Neuronal stem cell (in vitro differentiated cells): ENCODE data around the gene PRKCE.

Experiments
- DNase-seq: peaks from one replicate; pipeline ENCODE4 v3.0.0-alpha.2; 2013; ENCODE audit warnings: low spot score
- H2AFZ ChIP-seq: one replicate; pipeline ENCODE4 v1.6.1; 2013; ENCODE audit warnings: mild to moderate bottlenecking, low read length, inconsistent platforms
- H2AK5ac ChIP-seq: 2 replicates; pipeline ENCODE4 v1.6.1; 2013; ENCODE audit warnings: low read depth, mild to moderate bottlenecking, inconsistent platforms, low read length, moderate library complexity, mixed read lengths
- H2BK120ac ChIP-seq: 2 replicates; pipeline ENCODE4 v1.6.1; 2013; ENCODE audit warnings: low read depth, mild to moderate bottlenecking, inconsistent platforms, low read length, moderate library complexity, mixed read lengths
- H2BK12ac ChIP-seq: one replicate; pipeline ENCODE4 v1.6.1; 2013; ENCODE audit warnings: low read length, inconsistent platforms
- H2BK15ac ChIP-seq: 2 replicates; pipeline ENCODE4 v1.6.1; 2013; ENCODE audit warnings: mild to moderate bottlenecking, low read length, inconsistent platforms, mixed read lengths
- H2BK5ac ChIP-seq: one replicate; pipeline ENCODE4 v1.6.1; 2013; ENCODE audit warnings: inconsistent platforms, mild to moderate bottlenecking, low read length, moderate library complexity
- H3K14ac ChIP-seq: one replicate; pipeline ENCODE4 v1.6.1; 2013; ENCODE audit warnings: low read length, inconsistent platforms
- H3K18ac ChIP-seq: 2 replicates; pipeline ENCODE4 v1.6.1; 2013; ENCODE audit warnings: low read length, inconsistent platforms
- H3K23ac ChIP-seq: 2 replicates; pipeline ENCODE4 v1.6.1; 2013; ENCODE audit warnings: low read depth, mild to moderate bottlenecking, mixed read lengths, low read length, inconsistent platforms; ENCODE audit not compliant: poor library complexity
- H3K27ac ChIP-seq: replicated peaks from 3 replicates; pipeline ENCODE4 v1.5.1; 2013; ENCODE audit warnings: low read length, inconsistent platforms
- H3K27me3 ChIP-seq, 3 experiments: 2 replicates each; pipeline ENCODE4 v1.6.1; 2013; ENCODE audit warnings: low read length in 3 of 3, mild to moderate bottlenecking in 2 of 3, inconsistent platforms in 1 of 3, low read depth in 1 of 3, mixed read lengths in 1 of 3, moderate library complexity in 1 of 3; ENCODE audit not compliant: control insufficient read depth in 3 of 3, insufficient read depth in 3 of 3
- H3K36me3 ChIP-seq, 2 donors: replicated peaks in 1 of 2; 2 replicates each; pipeline ENCODE4 v1.6.1; 2013; ENCODE audit warnings: low read length in 2 of 2; ENCODE audit not compliant: control insufficient read depth in 2 of 2, insufficient read depth in 2 of 2
- H3K4ac ChIP-seq: 2 replicates; pipeline ENCODE4 v1.6.1; 2013; ENCODE audit warnings: inconsistent platforms, mild to moderate bottlenecking, low read length, moderate library complexity
- H3K4me1 ChIP-seq, 2 donors: 1 replicate in 1 of 2; 2 replicates in 1 of 2; pipeline ENCODE4 v1.6.1; 2013; ENCODE audit warnings: low read length in 2 of 2, low read depth in 1 of 2; ENCODE audit not compliant: control insufficient read depth in 2 of 2, insufficient read depth in 1 of 2
- H3K4me2 ChIP-seq: one replicate; pipeline ENCODE4 v1.6.1; 2013; ENCODE audit warnings: mild to moderate bottlenecking, low read length, inconsistent platforms; ENCODE audit not compliant: insufficient read depth, poor library complexity, severe bottlenecking
- H3K4me3 ChIP-seq, 2 donors: 2 replicates each; pipeline ENCODE4 v1.5.1; 2013; ENCODE audit warnings: low read length in 2 of 2, mild to moderate bottlenecking in 2 of 2, inconsistent platforms in 1 of 2, moderate library complexity in 1 of 2
- H3K79me1 ChIP-seq: one replicate; pipeline ENCODE4 v1.6.1; 2013; ENCODE audit warnings: low read depth, mild to moderate bottlenecking, inconsistent platforms, low read length, moderate library complexity
- H3K9ac ChIP-seq: one replicate; pipeline ENCODE4 v1.6.1; 2013; ENCODE audit warnings: mild to moderate bottlenecking, low read depth, low read length, inconsistent platforms; ENCODE audit not compliant: poor library complexity
- H3K9me3 ChIP-seq, 2 donors: replicated peaks in 1 of 2; 2 replicates each; pipeline versions ENCODE3 to v1.6.1; 2013; ENCODE audit warnings: low read length in 2 of 2, mild to moderate bottlenecking in 2 of 2, inconsistent platforms in 1 of 2, low read depth in 1 of 2, mixed read lengths in 1 of 2, moderate library complexity in 1 of 2; ENCODE audit not compliant: control insufficient read depth in 2 of 2, insufficient read depth in 1 of 2
- H4K8ac ChIP-seq: one replicate; pipeline ENCODE4 v1.6.1; 2013; ENCODE audit warnings: low read depth, mild to moderate bottlenecking, inconsistent platforms, low read length, moderate library complexity
- H4K91ac ChIP-seq: one replicate; pipeline ENCODE4 v1.6.1; 2013; ENCODE audit warnings: low read length, low read depth, mild to moderate bottlenecking, inconsistent platforms; ENCODE audit not compliant: poor library complexity
- WGBS, 2 donors: extraction: QIAGEN DNeasy Blood & Tissue Kit; methylation state at CpG; one replicate each; pipeline ENCODE4 v1.1.7; 2013; ENCODE audit warnings: missing lambda C conversion rate in 2 of 2, mixed read lengths in 1 of 2; ENCODE audit not compliant: insufficient read length in 2 of 2, insufficient replicate concordance in 1 of 2; ENCODE audit errors: extremely low coverage in 2 of 2; 5-methylcytosine and 5-hydroxymethylcytosine counted together

Gene PRKCE

GRCh38 chr2:45748239-45748638, 96.8 kb downstream of the PRKCE start:
- H3K27ac ChIP-seq: no peak overlapping the region
- no peak for DNase-seq
- peaks cover 2 to 9% of the 10 kb centered on the region in 2 donors for H3K9me3 ChIP-seq
- H2AFZ ChIP-seq: no peak overlapping the region
- no peak overlapping the region for H3K14ac ChIP-seq
- no peak overlapping the region for H4K8ac ChIP-seq
- H3K27me3 ChIP-seq: no peaks in the 10 kb centered on the region
- no peak overlapping the region for H4K91ac ChIP-seq
- H3K4ac ChIP-seq: no peak overlapping the region
- no peak overlapping the region for H3K4me2 ChIP-seq
- H3K9ac ChIP-seq: no peak overlapping the region
- peak overlapping the region in 1 of 2 donors; percentile 40 for H3K4me3 ChIP-seq
- H2BK120ac ChIP-seq: no peak overlapping the region
- no peak overlapping the region for H2BK5ac ChIP-seq
- H3K4me1 ChIP-seq: peaks cover 0 to 2% of the 10 kb centered on the region in 2 donors
- H3K23ac ChIP-seq: no peak overlapping the region
- no peak overlapping the region for H2BK12ac ChIP-seq
- no peak overlapping the region for H3K18ac ChIP-seq
- H3K79me1 ChIP-seq: no peaks in the 10 kb centered on the region
- WGBS, 2 donors: no CpG with 5 or more reads among the region's 8 CpGs
- no peak overlapping the region for H2AK5ac ChIP-seq
- H2BK15ac ChIP-seq: no peak overlapping the region
- no peaks in the 10 kb centered on the region for H3K36me3 ChIP-seq

GRCh38 chr2:45750001-45750400, 98.5 kb downstream of the PRKCE start:
- no CpG with 5 or more reads among the region's 2 CpGs for WGBS, 2 donors

GRCh38 chr2:45750484-45750883, 99.0 kb downstream of the PRKCE start:
- H2BK15ac ChIP-seq: no peak overlapping the region
- H2BK120ac ChIP-seq: no peak overlapping the region
- no peak overlapping the region for H2BK5ac ChIP-seq
- no peak overlapping the region for H3K9ac ChIP-seq
- no peak for DNase-seq
- H3K9me3 ChIP-seq: peaks cover 2 to 9% of the 10 kb centered on the region in 2 donors
- no peak overlapping the region for H3K4me3 ChIP-seq
- no peak overlapping the region for H3K14ac ChIP-seq
- H2AFZ ChIP-seq: no peak overlapping the region
- H2BK12ac ChIP-seq: no peak overlapping the region
- no peak overlapping the region for H4K91ac ChIP-seq
- peaks cover 0 to 1% of the 10 kb centered on the region in 2 donors for H3K4me1 ChIP-seq
- no peak overlapping the region for H3K18ac ChIP-seq
- no peaks in the 10 kb centered on the region for H3K36me3 ChIP-seq
- H3K27ac ChIP-seq: no peak overlapping the region
- no peak overlapping the region for H2AK5ac ChIP-seq
- no peaks in the 10 kb centered on the region for H3K27me3 ChIP-seq
- no CpG with 5 or more reads among the region's 1 CpG for WGBS, 2 donors
- H3K4me2 ChIP-seq: no peak overlapping the region
- H3K23ac ChIP-seq: no peak overlapping the region
- no peak overlapping the region for H3K4ac ChIP-seq
- no peak overlapping the region for H4K8ac ChIP-seq
- no peaks in the 10 kb centered on the region for H3K79me1 ChIP-seq

More at GRCh38 chr2:45750001-45750400, 98.5 kb downstream of the PRKCE start:
- H3K27me3 ChIP-seq: no peaks in the 10 kb centered on the region
- peaks cover 2 to 9% of the 10 kb centered on the region in 2 donors for H3K9me3 ChIP-seq
- no peaks in the 10 kb centered on the region for H3K36me3 ChIP-seq
- H3K4me1 ChIP-seq: peaks cover 0 to 3% of the 10 kb centered on the region in 2 donors
- H3K4ac ChIP-seq: no peak overlapping the region
- no peak overlapping the region for H3K23ac ChIP-seq
- no peak overlapping the region for H3K4me2 ChIP-seq
- H2BK5ac ChIP-seq: no peak overlapping the region
- no peak overlapping the region for H3K18ac ChIP-seq
- H2BK12ac ChIP-seq: no peak overlapping the region
- no peak overlapping the region for H3K27ac ChIP-seq
- no peak overlapping the region for H3K9ac ChIP-seq
- H2AFZ ChIP-seq: no peak overlapping the region
- no peak overlapping the region for H3K4me3 ChIP-seq
- no peak overlapping the region for H4K91ac ChIP-seq
- no peak overlapping the region for H3K14ac ChIP-seq
- no peak overlapping the region for H2BK120ac ChIP-seq
- no peak overlapping the region for H2AK5ac ChIP-seq
- H4K8ac ChIP-seq: no peak overlapping the region
- H2BK15ac ChIP-seq: no peak overlapping the region
- no peak for DNase-seq
- no peaks in the 10 kb centered on the region for H3K79me1 ChIP-seq

GRCh38 chr2:45753381-45753780, 101.9 kb downstream of the PRKCE start:
- Histone ChIP-seq H3K27ac (no peak overlapping the region), H3K18ac (no peak overlapping the region), H3K9me3 (peaks cover 0 to 3% of the 10 kb centered on the region in 2 donors), H2AFZ (no peak overlapping the region), H3K23ac (no peak overlapping the region), H3K36me3 (no peaks in the 10 kb centered on the region), H2BK120ac (no peak overlapping the region), H3K4me3 (no peak overlapping the region), H3K4me1 (peaks cover 0 to 3% of the 10 kb centered on the region in 2 donors), H3K4me2 (no peak overlapping the region), H2AK5ac (no peak overlapping the region), H3K9ac (no peak overlapping the region), H3K14ac (no peak overlapping the region), H2BK5ac (no peak overlapping the region), H3K27me3 (no peaks in the 10 kb centered on the region), H4K8ac (no peak overlapping the region), H3K79me1 (no peaks in the 10 kb centered on the region), H4K91ac (no peak overlapping the region), H2BK15ac (no peak overlapping the region), H3K4ac (no peak overlapping the region), H2BK12ac (no peak overlapping the region)
- DNase-seq: no peak
- WGBS, 2 donors: no CpG with 5 or more reads among the region's 4 CpGs
